IPS DF 6.9 (cell line): ENCODE results near the gene SPAG7.
"Not testable (repeated sequence)": the region's sequence is repeated elsewhere in the genome, so short reads cannot be mapped to it uniquely, and the experiment has no call there.

Source experiments
- DNase-seq: peaks from one replicate; pipeline ENCODE4 v3.0.0-alpha.2; 2013; ENCODE audit warnings: low read depth, low spot score
- H3K27ac ChIP-seq: one replicate; pipeline ENCODE4 v1.5.1; 2013; ENCODE audit warnings: low read length, control low read depth
- H3K27me3 ChIP-seq: 2 replicates; pipeline ENCODE4 v1.6.1; 2013; ENCODE audit warnings: mild to moderate bottlenecking, low read length; ENCODE audit not compliant: control insufficient read depth, insufficient read depth
- H3K36me3 ChIP-seq: 2 replicates; pipeline ENCODE4 v1.6.1; 2013; ENCODE audit warnings: low read length; ENCODE audit not compliant: control insufficient read depth, insufficient read depth
- H3K4me1 ChIP-seq: 2 replicates; pipeline ENCODE4 v1.6.1; 2013; ENCODE audit warnings: low read length; ENCODE audit not compliant: control insufficient read depth, insufficient read depth
- H3K4me3 ChIP-seq: 2 replicates; pipeline ENCODE4 v1.5.1; 2013; ENCODE audit warnings: mild to moderate bottlenecking, low read length
- H3K9me3 ChIP-seq: 2 replicates; pipeline ENCODE4 v1.6.1; 2013; ENCODE audit warnings: low read length, inconsistent platforms; ENCODE audit not compliant: control insufficient read depth, insufficient read depth
- WGBS: extraction: QIAGEN DNeasy Blood & Tissue Kit; methylation state at CpG from one replicate; pipeline ENCODE4 v1.1.7; 2013; ENCODE audit warnings: mixed read lengths, missing lambda C conversion rate; ENCODE audit not compliant: insufficient read length, insufficient coverage; 5-methylcytosine and 5-hydroxymethylcytosine counted together

The SPAG7 gene

GRCh38 chr17:4937553-4937952 is 30.1 kb downstream of the SPAG7 start:
- Histone ChIP-seq H3K4me3 (no peak overlapping the region), H3K27me3 (no peaks in the 10 kb centered on the region), H3K27ac (no peak overlapping the region), H3K9me3 (no peaks in the 10 kb centered on the region), H3K4me1 (peaks cover 6% of the 10 kb centered on the region), H3K36me3 (peaks cover 7% of the 10 kb centered on the region; the same call in 1 of the 2 replicates)
- DNase-seq, result no peak
- WGBS, result no CpG with 5 or more reads among the region's 16 CpGs

GRCh38 chr17:4936436-4936835 is 31.2 kb downstream of the SPAG7 start:
- no CpG with 5 or more reads among the region's 3 CpGs for WGBS
- H3K4me1 ChIP-seq, result peaks cover 6% of the 10 kb centered on the region

GRCh38 chr17:4935650-4936049 is 32.0 kb downstream of the SPAG7 start:
- DNase-seq, result no peak
- Histone ChIP-seq H3K27me3 (no peaks in the 10 kb centered on the region), H3K27ac (no peak overlapping the region), H3K36me3 (peaks cover 7% of the 10 kb centered on the region; the same call in 1 of the 2 replicates), H3K4me3 (no peak overlapping the region), H3K4me1 (peaks cover 6% of the 10 kb centered on the region), H3K9me3 (no peaks in the 10 kb centered on the region)

More at GRCh38 chr17:4936436-4936835, 31.2 kb downstream of the SPAG7 start:
- no peak overlapping the region for H3K27ac ChIP-seq
- H3K4me3 ChIP-seq, result no peak overlapping the region
- H3K36me3 ChIP-seq, result peaks cover 7% of the 10 kb centered on the region; the same call in 1 of the 2 replicates
- H3K27me3 ChIP-seq, result no peaks in the 10 kb centered on the region
- no peaks in the 10 kb centered on the region for H3K9me3 ChIP-seq
- DNase-seq, result no peak

GRCh38 chr17:4934173-4934979 is 33.2 kb downstream of the SPAG7 start:
- H3K27ac ChIP-seq, result no peak overlapping the region
- H3K4me1 ChIP-seq, result peaks cover 6% of the 10 kb centered on the region
- no peak overlapping the region for H3K4me3 ChIP-seq
- H3K9me3 ChIP-seq, result no peaks in the 10 kb centered on the region
- no CpG with 5 or more reads among the region's 14 CpGs for WGBS
- DNase-seq, result no peak
- peaks cover 7% of the 10 kb centered on the region; the same call in 1 of the 2 replicates for H3K36me3 ChIP-seq
- H3K27me3 ChIP-seq, result no peaks in the 10 kb centered on the region

GRCh38 chr17:4933646-4934045 is 34.0 kb downstream of the SPAG7 start:
- no peak for DNase-seq
- Histone ChIP-seq H3K9me3 (no peaks in the 10 kb centered on the region), H3K27ac (no peak overlapping the region), H3K4me3 (no peak overlapping the region), H3K4me1 (peaks cover under 1% of the 10 kb centered on the region; the same call in 1 of the 2 replicates), H3K27me3 (no peaks in the 10 kb centered on the region), H3K36me3 (peaks cover 7% of the 10 kb centered on the region; the same call in 1 of the 2 replicates)
- 100% methylated on average over 3 of the region's 16 CpGs for WGBS

- no peak overlapping the region for H3K27ac ChIP-seq
- H3K27me3 ChIP-seq, result no peaks in the 10 kb centered on the region
- no CpG with 5 or more reads among the region's 12 CpGs for WGBS
- H3K4me1 ChIP-seq, result no peaks in the 10 kb centered on the region
- no peak overlapping the region for H3K4me3 ChIP-seq
- no peaks in the 10 kb centered on the region for H3K9me3 ChIP-seq
- no peak for DNase-seq
- peaks cover 2% of the 10 kb centered on the region; the same call in 1 of the 2 replicates for H3K36me3 ChIP-seq
Measured at GRCh38 chr17:4932756-4933155, 34.9 kb downstream of the SPAG7 start.

- Histone ChIP-seq H3K9me3 (no peaks in the 10 kb centered on the region), H3K27me3 (no peaks in the 10 kb centered on the region), H3K4me1 (no peaks in the 10 kb centered on the region), H3K27ac (no peak within 1 kb of the TSS), H3K36me3 (0 out of 2 replicates have a peak, but pooled peaks cover 2% of the 10 kb centered on the region), H3K4me3 (no peak within 1 kb of the TSS)
- no CpG with 5 or more reads among the region's 14 CpGs for WGBS
- DNase-seq, result no peak
Measured at GRCh38 chr17:4931963-4932362, 35.7 kb downstream of the SPAG7 start, which contains the start of gene GP1BA. GP1BA (plus strand) TSS chr17:4932277; CDS start chr17:4932605, 328 bp downstream.

GRCh38 chr17:4928881-4929280 is 38.7 kb downstream of the SPAG7 start:
- no peak for DNase-seq
- Histone ChIP-seq H3K27me3 (no peaks in the 10 kb centered on the region), H3K9me3 (no peaks in the 10 kb centered on the region), H3K27ac (no peak overlapping the region), H3K4me3 (no peak overlapping the region), H3K36me3 (0 out of 2 replicates have a peak, but pooled peaks cover 2% of the 10 kb centered on the region), H3K4me1 (no peaks in the 10 kb centered on the region)
- WGBS, result 100% methylated on average over 1 of the region's 18 CpGs

GRCh38 chr17:4926577-4927335 is 40.9 kb downstream of the SPAG7 start:
- not testable (repeated sequence) for H3K36me3 ChIP-seq, H3K4me3 ChIP-seq, H3K4me1 ChIP-seq, DNase-seq, H3K27ac ChIP-seq, H3K9me3 ChIP-seq, H3K27me3 ChIP-seq
- WGBS, result no CpG with 5 or more reads among the region's 24 CpGs

GRCh38 chr17:4921320-4921719 is 46.3 kb downstream of the SPAG7 start:
- DNase-seq, result no peak
- Histone ChIP-seq H3K4me3 (no peak overlapping the region), H3K36me3 (no peaks in the 10 kb centered on the region), H3K9me3 (no peaks in the 10 kb centered on the region), H3K27me3 (no peaks in the 10 kb centered on the region), H3K4me1 (no peaks in the 10 kb centered on the region), H3K27ac (no peak overlapping the region)
- WGBS, result no CpG with 5 or more reads among the region's 4 CpGs
